A549 treated with GW870086 at 1 μM for 4 hours (cell line): ENCODE data around the gene TMPO. TPM values are rescaled to one million over a fixed set of nuclear protein-coding genes. Genes with fewer than 3 reads are reported as not detected.

Source experiments
- total RNA-seq: library from RNA; stranded (reverse); fragments of 200-300 nt; extraction: Qiagen RNA extraction; gene quantifications from 5 replicates; pipeline ENCODE4 v1.2.3, GENCODE V29; 2022; ENCODE audit warnings: low read depth

The TMPO gene, protein sequence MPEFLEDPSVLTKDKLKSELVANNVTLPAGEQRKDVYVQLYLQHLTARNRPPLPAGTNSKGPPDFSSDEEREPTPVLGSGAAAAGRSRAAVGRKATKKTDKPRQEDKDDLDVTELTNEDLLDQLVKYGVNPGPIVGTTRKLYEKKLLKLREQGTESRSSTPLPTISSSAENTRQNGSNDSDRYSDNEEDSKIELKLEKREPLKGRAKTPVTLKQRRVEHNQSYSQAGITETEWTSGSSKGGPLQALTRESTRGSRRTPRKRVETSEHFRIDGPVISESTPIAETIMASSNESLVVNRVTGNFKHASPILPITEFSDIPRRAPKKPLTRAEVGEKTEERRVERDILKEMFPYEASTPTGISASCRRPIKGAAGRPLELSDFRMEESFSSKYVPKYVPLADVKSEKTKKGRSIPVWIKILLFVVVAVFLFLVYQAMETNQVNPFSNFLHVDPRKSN
- 65.7 to 92.2 TPM (median 79.6 TPM) in 5 replicates for total RNA-seq

DNA sequence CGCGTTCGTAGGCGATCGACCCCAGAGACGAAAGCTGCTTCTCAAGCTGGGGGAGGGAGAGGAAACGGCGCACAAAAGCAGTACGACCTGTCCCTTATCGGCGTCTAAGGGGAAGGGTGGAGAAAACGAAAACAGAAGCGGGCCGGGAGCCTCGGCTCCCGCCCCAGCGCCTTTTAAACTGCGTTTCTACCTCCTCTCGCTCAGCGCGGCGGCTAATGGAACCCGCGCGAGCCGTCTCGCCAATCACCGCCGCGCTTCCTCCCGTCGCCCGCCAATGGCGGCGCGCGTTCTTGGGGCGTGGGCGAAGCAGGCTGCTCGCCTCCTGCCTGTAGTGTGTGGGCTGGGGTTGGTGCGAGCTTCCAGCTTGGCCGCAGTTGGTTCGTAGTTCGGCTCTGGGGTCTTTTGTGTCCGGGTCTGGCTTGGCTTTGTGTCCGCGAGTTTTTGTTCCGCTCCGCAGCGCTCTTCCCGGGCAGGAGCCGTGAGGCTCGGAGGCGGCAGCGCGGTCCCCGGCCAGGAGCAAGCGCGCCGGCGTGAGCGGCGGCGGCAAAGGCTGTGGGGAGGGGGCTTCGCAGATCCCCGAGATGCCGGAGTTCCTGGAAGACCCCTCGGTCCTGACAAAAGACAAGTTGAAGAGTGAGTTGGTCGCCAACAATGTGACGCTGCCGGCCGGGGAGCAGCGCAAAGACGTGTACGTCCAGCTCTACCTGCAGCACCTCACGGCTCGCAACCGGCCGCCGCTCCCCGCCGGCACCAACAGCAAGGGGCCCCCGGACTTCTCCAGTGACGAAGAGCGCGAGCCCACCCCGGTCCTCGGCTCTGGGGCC lies at the start of gene TMPO:
Gene TMPO, plus strand, starts transcription at position 304 of the 824 bp plus-strand sequence. Its CDS starts 278 bp downstream, at position 582.

DNA sequence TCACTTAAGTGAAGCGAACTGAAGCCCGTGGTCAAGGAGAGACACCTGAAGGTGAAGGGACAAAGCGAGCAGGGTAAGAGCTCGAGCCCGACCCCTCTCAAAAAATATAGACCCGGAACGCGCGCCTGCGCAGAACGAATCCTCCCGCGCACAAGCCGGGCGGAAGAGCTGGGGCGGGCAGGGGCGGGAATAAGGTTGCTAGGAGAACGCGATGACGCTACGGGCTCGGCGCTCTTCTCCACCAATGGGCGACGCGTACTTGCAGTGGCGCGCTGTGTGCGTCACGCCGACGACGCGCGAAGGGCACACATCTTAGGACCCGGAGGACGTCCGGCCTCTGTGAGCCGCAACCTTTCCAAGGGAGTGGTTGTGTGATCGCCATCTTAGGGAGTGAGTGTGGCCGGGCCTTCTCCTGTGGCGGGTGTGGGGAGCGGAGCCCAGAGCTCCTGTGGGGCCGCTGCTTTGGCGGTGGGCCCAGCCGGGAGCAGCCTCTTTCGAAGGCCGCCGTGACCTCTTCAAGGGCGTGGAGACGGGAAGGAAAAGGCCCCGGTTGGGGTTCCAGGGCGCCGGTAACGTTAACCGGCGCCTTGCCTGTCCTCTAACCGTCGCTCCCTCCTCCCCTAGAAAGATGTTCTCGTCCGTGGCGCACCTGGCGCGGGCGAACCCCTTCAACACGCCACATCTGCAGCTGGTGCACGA lies 78.1 kb downstream of the TMPO start, which contains the start of gene SLC25A3:
Gene SLC25A3, plus strand, starts transcription at position 336 of the 699 bp plus-strand sequence. Its CDS starts 293 bp downstream, at position 629.

Other genes with a start within 250 kb of the TMPO start
- gene SLC25A3, start 78.1 kb downstream of the TMPO start, total RNA-seq: 760 to 798 TPM (median 774 TPM) in 5 replicates
- 61.5 to 77.0 TPM (median 70.5 TPM) in 5 replicates for gene IKBIP, start 129.2 kb downstream of the TMPO start, total RNA-seq
- gene APAF1, start 129.7 kb downstream of the TMPO start, total RNA-seq: 9.9 to 14.8 TPM (median 13.1 TPM) in 5 replicates